Measurements from ENCODE around the gene CRAT. TPM values are rescaled to one million over a fixed set of nuclear protein-coding genes. Genes with fewer than 3 reads are reported as not detected.
"Not testable (repeated sequence)": the region's sequence is repeated elsewhere in the genome, so short reads cannot be mapped to it uniquely, and the experiment has no call there.

CRAT gene
- total RNA-seq, 4 donors from 2014 or later: 50.3 to 220 (median 146) TPM

DNA sequence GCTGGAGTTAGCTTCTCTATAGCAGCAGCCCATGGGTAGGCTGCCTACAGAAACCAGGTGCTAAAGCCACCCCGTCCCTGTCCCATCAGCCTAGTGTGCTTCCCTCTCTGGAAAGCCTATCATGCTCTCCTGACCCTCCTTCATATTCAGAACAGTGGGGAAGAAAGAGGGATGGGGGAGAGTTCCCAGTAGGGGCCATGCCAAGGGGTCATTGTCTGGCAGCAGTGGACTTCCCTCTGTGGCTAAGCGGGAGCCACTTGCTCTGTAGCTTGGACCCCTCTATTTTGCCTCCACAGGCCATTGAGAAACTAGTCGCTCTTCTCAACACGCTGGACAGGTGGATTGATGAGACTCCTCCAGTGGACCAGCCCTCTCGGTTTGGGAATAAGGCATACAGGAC, 18.1 kb upstream of the CRAT start:
- Histone ChIP-seq H3K4me1 (no peaks in the 10 kb centered on the region), H3K4me3 (no peak overlapping the region), H3K27me3 (no peaks in the 10 kb centered on the region), H3K9me3 (no peaks in the 10 kb centered on the region), H3K36me3 (peaks cover 0 to 77% (median 0%) of the 10 kb centered on the region in 3 donors), H3K27ac (no peak overlapping the region)
- DNase-seq: no peak
- TF ChIP-seq, protein P1, sequence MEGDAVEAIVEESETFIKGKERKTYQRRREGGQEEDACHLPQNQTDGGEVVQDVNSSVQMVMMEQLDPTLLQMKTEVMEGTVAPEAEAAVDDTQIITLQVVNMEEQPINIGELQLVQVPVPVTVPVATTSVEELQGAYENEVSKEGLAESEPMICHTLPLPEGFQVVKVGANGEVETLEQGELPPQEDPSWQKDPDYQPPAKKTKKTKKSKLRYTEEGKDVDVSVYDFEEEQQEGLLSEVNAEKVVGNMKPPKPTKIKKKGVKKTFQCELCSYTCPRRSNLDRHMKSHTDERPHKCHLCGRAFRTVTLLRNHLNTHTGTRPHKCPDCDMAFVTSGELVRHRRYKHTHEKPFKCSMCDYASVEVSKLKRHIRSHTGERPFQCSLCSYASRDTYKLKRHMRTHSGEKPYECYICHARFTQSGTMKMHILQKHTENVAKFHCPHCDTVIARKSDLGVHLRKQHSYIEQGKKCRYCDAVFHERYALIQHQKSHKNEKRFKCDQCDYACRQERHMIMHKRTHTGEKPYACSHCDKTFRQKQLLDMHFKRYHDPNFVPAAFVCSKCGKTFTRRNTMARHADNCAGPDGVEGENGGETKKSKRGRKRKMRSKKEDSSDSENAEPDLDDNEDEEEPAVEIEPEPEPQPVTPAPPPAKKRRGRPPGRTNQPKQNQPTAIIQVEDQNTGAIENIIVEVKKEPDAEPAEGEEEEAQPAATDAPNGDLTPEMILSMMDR (IDR thresholded peaks at IDR 0.05): no peak
- TF ChIP-seq POLR2A (IDR thresholded peaks at IDR 0.05): no peak

DNA sequence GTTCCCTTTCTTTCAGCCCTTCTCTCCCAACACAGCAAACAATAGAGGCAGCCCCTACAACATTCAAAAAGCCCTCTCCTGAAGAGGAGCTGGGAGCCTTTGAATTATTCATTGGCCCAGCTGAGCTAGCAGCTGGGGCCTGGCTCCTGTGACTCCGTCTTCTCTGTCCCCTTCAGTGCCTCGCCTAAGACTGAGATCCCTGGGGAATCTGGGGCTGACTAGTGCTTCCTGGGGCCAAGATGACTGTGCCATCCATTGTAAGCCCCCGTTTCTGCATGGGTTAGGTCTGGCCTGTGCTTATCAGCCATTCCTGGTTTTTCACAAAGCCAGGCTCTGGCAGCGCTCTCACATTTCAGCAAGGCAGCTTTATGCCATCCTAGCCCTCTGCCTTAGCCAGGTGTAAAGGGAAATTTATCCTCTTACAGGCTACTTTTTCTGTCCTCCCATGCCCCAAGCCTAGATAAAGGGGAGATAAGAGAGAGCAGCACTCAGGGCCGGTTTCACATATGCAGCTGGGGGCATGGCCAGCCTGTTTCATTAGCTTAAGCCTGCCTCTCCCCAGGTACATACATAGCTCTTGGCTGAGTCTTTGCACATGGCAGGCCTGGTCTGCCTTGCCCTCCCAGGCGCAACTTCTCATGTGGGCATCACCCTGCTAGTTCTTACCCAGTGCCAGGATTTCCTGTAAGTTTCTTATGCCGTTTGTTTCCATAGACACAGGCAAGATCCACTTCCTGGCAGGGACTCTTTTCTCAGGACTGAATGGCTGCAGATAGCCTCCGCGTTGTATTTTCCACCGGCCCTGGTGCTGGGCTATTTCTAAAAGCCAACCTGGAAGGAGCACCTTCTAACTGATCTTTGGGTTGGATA, 16.4 kb upstream of the CRAT start:
- TF ChIP-seq POLR2A (IDR thresholded peaks at IDR 0.05): no peak
- TF ChIP-seq, protein P1 (IDR thresholded peaks at IDR 0.05): no peak
- Histone ChIP-seq H3K4me3 (no peak overlapping the region), H3K36me3 (peaks cover 0 to 81% (median 0%) of the 10 kb centered on the region in 3 donors), H3K27me3 (no peaks in the 10 kb centered on the region), H3K27ac (no peak overlapping the region), H3K4me1 (no peaks in the 10 kb centered on the region), H3K9me3 (no peaks in the 10 kb centered on the region)
- DNase-seq: no peak

DNA sequence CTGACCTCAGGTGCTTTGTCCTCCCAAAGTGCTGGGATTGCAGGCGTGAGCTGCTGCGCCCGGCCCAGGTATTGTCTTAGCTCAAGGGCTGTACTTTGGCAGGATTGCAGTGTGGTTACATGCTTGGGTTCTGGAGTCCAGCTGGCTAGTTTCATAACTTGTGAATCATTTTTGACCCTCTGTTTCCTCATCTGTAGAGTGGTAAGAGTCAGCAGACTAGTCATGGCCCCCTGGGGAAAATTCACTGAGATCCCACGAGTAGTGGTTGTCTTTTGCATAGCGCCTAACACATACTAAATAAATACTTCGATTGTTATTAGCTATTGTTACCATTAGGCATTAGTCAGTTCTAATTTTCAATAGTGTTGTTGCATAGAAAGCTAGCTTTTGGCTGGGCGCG, 14.9 kb upstream of the CRAT start:
- Histone ChIP-seq H3K4me1 (no peaks in the 10 kb centered on the region), H3K4me3 (no peak overlapping the region), H3K27ac (no peak overlapping the region), H3K27me3 (no peaks in the 10 kb centered on the region), H3K9me3 (no peaks in the 10 kb centered on the region), H3K36me3 (peaks cover 0 to 87% (median 0%) of the 10 kb centered on the region in 3 donors)
- TF ChIP-seq, protein P1 (IDR thresholded peaks at IDR 0.05): no peak
- no peak for TF ChIP-seq POLR2A (IDR thresholded peaks at IDR 0.05)
- DNase-seq: no peak

DNA sequence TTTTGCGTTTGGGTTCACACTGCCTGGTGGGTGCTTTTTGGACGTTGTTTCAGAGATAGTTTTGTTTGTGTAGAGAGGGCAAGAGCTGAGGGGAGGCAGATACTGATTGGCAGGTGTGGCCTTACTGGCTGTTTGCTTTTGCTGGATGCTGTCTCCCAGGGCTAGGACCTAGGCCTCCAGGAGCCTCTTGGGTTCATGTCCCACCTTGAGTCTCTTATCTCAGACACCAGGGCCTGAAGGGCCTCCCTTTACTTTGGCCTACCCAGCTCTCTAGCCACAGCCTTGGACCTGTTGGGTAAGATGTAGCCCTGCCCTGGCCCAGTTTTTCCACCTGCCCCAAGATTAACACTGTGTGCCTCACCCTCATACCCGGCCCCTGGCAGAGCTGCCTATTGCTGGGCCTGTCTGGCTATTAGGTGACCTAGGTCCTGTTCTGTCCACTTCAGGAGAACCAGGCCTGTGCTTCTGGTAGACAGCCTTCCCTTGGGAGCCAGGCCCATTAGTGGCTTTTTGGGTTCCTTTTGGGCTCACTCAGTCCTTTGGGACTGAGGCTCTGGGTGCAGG, 14.0 kb upstream of the CRAT start:
- Histone ChIP-seq H3K36me3 (peaks cover 0 to 80% (median 0%) of the 10 kb centered on the region in 3 donors), H3K4me1 (no peaks in the 10 kb centered on the region), H3K27me3 (no peaks in the 10 kb centered on the region), H3K9me3 (no peaks in the 10 kb centered on the region), H3K27ac (no peak overlapping the region), H3K4me3 (no peak overlapping the region)
- TF ChIP-seq, protein P1 (IDR thresholded peaks at IDR 0.05): no peak
- no peak for TF ChIP-seq POLR2A (IDR thresholded peaks at IDR 0.05)
- DNase-seq: no peak

DNA sequence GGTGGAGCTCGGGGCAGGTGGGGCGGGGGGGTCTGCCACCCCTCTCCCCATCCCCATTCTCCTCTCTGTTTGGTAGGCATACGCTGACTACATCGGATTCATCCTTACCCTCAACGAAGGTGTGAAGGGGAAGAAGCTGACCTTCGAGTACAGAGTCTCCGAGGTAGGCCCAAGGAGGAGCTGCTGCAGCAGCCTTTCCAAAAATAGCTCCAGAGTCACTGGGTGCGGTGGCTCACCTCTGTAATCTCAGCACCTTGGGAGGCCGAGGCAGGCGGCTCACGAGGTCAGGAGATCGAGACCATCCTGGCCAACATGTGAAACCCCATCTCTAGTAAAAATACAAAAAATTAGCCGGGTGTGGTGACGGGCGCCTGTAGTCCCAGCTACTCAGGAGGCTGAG, 12.4 kb upstream of the CRAT start:
- H3K9me3 ChIP-seq, H3K27ac ChIP-seq, H3K4me1 ChIP-seq, H3K4me3 ChIP-seq, H3K27me3 ChIP-seq, DNase-seq: not testable (repeated sequence)
- peaks cover 0 to 68% (median 0%) of the 10 kb centered on the region in 3 donors for H3K36me3 ChIP-seq

DNA sequence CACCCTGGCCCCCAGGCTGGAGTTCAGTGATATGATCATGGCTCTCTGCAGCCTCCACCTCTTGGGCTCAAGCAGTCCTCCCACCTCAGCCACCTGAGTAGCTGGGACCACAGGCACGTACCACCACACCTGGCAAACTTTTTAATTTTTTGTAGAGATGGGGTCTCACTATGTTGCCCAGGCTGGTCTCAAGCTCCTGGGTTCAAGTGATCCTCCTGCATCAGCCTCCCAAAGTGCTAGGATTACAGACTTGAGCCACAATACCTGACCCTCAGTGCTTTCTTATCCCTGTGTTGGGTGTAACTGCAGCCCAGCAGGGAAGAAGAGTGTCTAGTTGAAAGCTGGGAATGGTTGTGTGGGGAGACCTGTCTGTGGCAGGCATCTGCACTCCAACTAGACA, 11.5 kb upstream of the CRAT start:
- H3K36me3 ChIP-seq: peaks cover 0 to 59% (median 0%) of the 10 kb centered on the region in 3 donors
- no peaks in the 10 kb centered on the region for H3K9me3 ChIP-seq
- DNase-seq: no peak
- no peaks in the 10 kb centered on the region for H3K4me1 ChIP-seq
- TF ChIP-seq, protein P1 (IDR thresholded peaks at IDR 0.05): no peak
- no peak for TF ChIP-seq POLR2A (IDR thresholded peaks at IDR 0.05)
- H3K4me3 ChIP-seq: no peak overlapping the region
- H3K27me3 ChIP-seq: no peaks in the 10 kb centered on the region
- H3K27ac ChIP-seq: no peak overlapping the region

All from Peyer's patch (tissue), 4 donors.